HG03558 (cell line): ENCODE data around the gene JDP2.

ENCODE experiments used
- ATAC-seq: cut with Tn5 transposase; IDR thresholded peaks from one replicate; pipeline ENCODE4 v1.9.1; 2021; ENCODE audit warnings: moderate number of reproducible peaks; ENCODE audit not compliant: unreplicated experiment; ENCODE audit errors: extremely low read depth

JDP2 gene

GRCh38 chr14:75504411-75504810, 76.6 kb downstream of the JDP2 start:
- no peak for ATAC-seq

GRCh38 chr14:75506930-75507329, 79.1 kb downstream of the JDP2 start:
- ATAC-seq: no peak

GRCh38 chr14:75510547-75510946, 82.7 kb downstream of the JDP2 start:
- no peak for ATAC-seq

- no peak for ATAC-seq
Observed at GRCh38 chr14:75511201-75511600, 83.4 kb downstream of the JDP2 start.

- ATAC-seq: no peak
Observed at GRCh38 chr14:75513911-75514672, 86.3 kb downstream of the JDP2 start.

GRCh38 chr14:75514673-75515628, 87.1 kb downstream of the JDP2 start:
- no peak for ATAC-seq

- ATAC-seq: no peak
Observed at GRCh38 chr14:75515629-75515996, 87.8 kb downstream of the JDP2 start.

- ATAC-seq: no peak
Observed at GRCh38 chr14:75518625-75519024, 90.8 kb downstream of the JDP2 start.

GRCh38 chr14:75519394-75519793, 91.6 kb downstream of the JDP2 start:
- no peak for ATAC-seq

GRCh38 chr14:75519826-75520728, 92.3 kb downstream of the JDP2 start:
- ATAC-seq: no peak

- ATAC-seq: no peak
Observed at GRCh38 chr14:75520852-75521251, 93.0 kb downstream of the JDP2 start.

GRCh38 chr14:75521415-75522199, 93.8 kb downstream of the JDP2 start:
- ATAC-seq: no peak

GRCh38 chr14:75522224-75522982, 94.6 kb downstream of the JDP2 start, which contains the start of gene BATF:
BATF (plus strand) TSS chr14:75522469; CDS start chr14:75522683, 214 bp downstream.
- no peak for ATAC-seq

GRCh38 chr14:75522983-75523318, 95.1 kb downstream of the JDP2 start:
- no peak for ATAC-seq
